Measurements from ENCODE around the gene KNCN.

The KNCN gene

DNA sequence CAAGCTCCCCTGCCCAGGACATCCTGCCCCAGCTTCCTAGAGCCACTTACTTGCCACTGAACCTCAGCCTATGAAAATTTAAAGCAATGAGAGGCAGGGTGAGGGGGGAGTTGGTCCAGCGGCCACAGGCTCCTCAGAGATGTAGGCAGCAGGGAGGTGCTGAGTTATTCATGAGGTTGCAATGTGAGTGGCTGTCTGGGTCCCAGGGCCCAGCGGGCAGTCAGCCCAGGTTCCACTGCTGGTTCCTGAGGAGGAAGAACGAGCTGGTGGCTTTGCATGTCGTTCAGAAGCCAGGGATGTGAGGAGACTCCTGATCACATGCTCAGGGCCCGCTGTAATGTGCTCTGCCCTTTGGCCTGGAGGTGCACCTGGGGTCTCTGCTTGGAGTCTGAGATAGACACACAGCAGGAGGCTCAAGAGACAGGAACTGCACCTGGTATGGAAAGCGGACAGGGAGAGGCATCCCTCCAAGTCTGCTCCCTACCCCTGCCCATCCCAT is at the start of gene KNCN:
TSS of gene KNCN (minus strand) at position 51 of the 499 bp plus-strand sequence. CDS start 432 bp downstream, outside the sequence.
- no peak for DNase-seq

DNA sequence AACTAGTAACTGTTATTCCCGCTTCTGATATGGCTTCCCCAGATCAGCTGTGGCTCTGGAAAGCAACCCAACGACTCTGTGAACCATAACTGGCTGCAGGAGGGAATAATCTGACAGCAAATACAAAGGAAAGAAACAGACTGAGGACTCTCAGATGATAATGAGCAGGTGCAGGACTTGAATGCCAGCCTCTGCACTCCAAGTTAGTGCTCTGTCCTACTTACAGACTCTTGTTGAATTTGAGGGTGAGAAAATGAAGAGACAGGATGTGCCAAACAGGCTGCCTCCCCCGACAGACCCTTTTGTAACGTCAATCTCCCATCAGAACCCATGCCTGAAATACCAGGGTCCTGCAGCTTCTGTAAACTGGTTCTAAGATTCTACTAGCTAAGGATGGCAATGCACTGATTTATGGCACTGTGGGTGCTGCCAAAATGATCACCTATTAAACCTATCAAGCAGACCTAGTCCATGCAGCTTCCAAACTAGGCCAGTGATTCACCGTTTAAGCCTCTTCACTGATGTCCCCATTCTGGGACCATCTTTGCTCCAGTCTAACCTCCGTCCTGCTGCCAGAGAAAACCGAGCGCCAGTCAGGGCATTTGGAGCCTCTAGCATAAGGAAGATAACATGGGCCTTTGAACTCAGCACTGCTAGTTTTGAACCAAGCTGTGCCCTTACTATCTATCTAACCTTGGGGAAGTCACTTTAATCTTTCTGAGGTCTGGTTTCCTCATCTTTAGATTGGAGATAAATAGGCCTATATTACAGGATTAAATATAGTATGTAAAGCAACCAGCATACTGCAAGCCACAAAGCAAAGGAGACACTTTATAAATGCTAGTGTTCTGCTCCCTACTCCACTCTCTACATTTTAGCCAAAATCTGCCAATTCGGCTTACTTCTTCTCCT is 47.9 kb upstream of the KNCN start:
- DNase-seq = no peak

DNA sequence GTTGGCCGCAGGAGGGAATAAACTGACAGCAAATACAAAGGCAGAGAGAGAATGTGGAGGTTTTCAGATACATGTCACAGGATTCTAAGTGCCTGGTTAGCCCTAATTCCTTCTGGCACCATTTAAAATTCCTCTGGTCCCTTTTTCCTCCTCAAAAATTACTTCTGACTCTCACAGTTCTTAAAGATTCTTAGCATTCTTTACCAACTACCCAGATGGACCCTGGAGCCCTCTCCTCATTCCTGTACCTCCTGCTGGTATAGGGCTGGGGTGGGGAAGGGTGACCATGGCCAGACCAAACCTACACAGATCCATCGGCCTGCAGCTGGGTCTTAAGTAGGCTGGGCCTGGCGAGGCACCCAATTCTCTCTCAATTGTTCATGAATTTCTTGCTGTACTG is 45.4 kb upstream of the KNCN start:
- DNase-seq = no peak

DNA sequence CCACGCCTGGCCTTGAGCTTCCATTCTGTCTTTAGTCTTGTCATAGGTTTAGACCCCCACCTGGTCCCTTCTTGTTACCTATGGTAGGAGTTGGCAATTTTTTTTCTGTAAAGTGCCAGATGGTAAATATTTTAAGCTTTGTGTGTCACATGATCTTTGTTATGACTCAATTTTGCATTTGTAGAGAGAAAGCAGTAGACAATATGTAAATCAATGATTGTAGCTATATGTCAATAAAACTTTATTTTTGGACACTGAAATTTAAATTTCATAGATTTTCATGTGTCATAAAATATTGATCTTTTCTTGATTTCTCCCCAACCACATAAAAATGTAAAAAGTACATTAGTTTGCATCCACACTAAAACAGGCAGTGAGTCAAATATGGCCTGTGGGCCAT is 44.6 kb upstream of the KNCN start:
- no peak for DNase-seq

DNA sequence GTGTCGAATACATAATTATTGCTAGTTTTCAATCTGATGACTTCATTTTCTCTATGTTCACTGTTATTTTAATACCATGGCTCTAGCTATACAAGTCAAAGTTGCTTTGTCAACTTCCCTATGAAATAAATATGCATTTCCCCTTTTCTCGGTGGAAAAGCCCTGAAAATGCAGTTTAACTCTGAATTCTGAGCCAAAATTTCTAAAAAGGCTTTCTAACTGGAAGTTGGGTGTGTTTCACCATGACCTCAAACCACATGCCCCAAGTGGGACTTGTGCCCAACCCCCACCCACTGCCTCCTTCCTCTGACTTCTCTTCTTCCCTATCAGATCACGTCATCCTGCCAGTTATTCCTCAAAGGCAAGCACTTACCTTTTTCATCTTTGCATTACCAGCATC is 43.7 kb upstream of the KNCN start:
- no peak for DNase-seq

DNA sequence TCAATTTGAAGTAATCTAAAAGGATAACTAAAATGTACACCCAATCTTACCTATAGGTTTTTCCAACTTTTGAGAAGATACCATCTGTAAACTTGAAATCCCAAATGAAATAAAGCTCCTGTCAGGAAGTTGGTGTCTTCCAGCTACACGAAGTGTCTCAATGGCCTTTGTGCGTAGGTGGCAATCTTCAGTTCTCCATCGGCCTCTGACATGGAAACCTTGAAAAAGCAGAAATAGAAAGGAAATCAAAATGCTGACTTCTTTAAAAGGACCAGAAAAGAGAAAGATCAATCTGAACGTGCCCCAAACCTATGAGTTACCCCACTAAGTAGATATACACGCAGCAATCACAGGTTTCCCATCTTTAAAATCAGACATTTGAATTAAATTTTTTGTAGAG is 42.6 kb upstream of the KNCN start:
- DNase-seq = no peak

DNA sequence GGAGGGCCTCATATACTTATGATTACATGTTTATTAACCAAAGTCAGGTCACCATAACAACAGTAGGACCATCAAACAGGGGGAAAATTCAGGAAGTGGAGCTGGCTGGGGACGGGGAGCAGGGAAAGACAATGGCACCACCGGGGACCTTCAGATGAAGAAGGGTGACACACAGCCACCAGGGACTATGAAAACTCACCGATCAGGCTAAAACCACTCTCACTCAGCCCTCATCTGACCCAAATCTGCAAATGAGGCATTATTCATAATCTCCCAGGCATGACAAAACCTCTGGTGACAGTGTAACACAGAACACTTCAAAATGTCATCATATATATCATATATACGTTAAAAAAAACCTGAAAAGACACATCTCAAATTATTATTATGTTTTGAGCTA is 41.4 kb upstream of the KNCN start:
- no peak for DNase-seq

DNA sequence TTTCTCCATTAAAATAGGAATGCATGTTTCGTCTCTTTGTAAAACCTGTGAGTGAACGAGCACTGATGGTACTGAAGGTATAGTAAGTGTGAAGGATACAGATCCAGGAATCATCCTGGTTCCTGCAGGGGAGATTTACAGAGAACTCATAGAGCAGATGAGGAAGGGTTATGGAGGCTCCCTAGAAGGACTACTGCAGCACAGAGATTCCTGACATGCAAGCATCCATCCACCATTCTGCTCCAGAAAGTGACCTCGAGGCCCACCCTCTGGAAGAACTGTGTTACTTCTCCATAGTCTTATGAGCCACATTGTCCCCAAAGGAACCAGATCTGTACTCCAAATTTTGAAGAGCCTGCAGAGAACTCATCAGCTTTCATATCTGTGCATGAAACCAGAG is 38.1 kb upstream of the KNCN start:
- no peak for DNase-seq

DNA sequence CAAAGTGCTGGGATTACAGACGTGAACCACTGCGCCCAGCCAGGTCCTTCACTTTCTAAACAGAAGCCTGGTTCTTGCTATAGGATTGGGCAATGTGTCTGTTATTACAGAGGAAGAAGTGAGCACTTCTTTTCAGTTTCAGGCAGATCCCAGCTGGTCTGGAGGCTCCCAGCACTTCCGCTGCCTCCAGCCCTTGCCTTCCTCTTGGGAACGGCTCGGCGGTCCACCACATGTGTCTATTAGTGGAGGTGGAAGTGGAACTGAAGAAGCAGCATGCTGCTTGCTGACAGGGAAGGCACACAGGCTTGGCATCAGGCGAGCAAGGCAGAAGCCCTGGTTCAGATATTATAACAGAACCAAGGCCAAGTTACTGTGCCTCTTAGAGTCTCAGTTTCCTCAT is 35.6 kb upstream of the KNCN start:
- DNase-seq = no peak

DNA sequence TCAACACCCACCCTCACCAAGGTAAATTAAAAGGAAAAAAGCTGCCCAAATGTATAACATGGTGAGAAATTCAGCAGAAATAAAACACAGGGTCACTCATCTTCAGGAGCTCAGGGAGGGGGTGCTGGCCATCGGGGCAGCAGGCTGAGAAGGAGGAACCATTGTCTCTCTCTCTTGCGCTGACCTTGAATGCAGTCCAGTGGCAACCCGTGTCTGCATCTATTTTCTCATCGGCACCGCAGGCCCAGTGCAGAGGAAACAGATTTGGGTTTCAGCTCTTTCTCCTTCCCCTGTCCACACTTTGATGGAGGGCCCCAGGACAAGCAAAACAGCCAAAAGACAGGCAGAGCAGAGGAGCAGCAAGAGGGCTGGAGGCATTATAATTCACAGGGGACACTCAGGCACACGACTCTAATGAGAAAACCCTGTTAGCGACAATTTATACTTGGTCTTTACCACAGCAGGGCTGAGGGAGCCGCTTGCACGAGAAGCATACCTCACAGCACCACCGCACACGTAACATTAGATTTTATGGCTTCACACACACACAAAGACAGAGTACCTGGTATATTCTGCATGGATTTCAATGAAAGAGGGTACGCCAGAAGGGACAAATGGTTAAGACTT is 34.0 kb upstream of the KNCN start:
- no peak for DNase-seq

DNA sequence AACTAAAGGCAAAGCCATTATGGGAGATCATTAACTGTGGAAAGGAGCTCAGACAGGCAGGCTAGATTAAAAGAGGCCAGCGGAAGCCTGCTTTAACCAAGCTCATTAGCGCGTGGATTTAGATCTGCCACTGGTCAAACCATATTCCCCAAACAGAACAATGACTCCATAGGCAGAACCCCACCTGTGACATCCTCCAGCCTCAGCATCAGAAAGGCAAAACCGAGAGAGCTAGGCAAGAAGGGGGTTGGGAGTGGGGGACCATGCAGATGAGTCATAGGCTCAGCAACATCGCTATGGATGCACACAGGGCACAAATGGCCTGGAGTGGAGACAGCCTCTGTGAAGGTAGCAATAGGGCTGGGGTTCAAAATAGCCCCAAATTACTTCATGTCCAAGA is 32.0 kb upstream of the KNCN start:
- DNase-seq = no peak

DNA sequence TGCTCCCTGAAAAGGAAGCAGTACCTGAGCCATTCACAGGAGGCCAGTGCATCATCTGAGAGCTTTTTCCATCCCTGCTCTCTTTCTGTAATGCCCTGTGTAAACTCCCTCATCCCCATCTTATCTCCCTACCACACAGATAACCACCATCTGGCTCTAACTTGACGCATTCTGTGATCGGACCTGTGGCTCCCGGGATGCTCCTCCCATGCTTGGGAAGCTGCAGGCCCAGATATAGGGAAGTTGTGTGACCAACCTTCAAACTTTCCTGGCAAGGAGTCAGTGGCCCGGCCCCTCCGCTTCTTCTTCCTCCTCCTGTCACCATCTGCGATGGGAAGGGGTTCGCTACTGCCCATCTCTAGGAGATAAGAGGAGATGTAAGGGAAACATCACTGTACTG is 31.5 kb upstream of the KNCN start:
- no peak for DNase-seq

DNA sequence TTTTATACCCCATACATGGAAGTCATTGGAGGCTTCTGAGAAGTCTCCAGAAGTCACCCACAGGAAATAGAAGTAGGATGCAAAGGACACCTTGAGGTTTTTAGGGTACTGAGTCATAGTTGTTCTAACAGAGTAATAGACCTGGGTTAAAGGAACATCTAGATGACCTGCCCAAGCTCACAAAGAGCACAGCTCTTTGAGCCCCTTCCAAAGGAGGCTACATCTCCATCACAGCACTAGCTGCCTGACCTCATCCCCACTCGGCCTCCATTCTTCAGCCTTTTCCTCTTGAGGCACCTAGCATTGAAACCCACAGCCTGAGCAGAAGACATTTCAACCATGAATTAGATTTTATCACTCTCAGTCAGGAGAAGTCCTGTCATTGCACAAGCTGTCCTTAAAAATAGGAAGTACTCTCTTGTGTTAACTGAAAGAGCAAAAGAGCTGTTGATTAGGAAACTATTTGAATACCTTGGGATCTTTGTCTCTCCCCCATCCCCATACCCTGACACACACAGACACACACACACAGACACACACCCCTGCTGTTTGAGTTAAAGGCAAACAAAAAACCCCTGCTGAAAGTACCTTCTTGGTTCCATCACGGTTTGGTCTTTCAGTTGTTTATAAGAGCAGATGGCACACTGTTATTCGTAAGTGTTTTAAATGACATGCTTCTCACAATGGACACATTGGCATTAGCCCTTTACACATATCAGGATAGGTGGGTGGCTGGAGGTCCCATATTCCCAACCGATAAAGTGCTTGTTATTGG is 30.4 kb upstream of the KNCN start:
- DNase-seq = no peak

DNA sequence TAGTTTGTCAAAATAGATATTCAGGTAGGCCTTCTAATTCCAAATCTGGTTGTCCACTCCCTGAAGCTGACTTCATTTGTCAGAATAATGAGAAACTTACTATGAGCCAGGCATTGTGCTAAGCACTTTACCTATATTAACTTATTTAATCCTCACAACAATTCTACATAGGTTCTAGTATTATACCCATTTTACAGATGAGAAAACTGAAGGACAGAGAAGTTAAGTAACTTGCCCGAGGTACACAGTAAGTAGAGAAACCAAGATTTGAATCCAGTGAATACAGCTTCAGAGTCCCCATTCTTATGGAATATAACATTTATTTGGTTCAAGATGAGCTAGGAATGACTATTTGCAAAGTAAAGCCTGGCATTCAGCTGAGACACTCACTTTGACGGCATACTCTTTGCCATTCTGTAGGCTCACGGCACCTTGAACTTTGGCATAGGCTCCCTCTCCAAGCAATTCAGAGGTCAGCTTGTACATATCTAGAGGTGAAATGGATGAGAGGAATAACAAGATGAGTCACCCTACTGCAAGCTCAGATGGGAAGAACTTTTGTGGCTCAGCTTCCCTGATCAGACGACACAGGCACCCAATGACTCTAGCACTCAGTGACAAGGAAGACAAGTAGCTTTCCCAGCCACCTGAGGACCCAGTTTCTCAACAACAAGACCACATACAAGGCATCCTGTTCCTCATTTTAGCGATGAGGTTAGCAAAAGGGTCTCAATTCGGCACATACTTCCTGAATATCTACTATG is 28.9 kb upstream of the KNCN start:
- no peak for DNase-seq

DNA sequence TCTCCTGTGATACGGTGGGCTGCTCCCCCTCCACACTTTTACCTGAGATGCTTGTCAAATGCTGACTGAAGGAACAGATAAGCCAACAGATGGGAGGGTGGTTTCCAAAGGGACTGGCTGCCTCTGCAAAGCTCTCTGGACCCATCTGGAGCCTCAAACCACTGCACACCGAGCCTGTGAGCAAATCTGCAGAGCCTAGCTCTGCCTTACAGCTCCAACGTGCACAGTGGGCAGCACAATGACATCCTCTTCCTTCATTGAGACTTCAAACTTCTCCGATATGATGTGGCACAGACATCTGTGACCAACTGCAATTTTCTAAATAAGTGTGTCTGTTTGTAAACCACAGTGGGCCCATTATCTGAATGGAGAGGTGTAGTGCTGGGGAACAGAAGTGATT is 26.2 kb upstream of the KNCN start:
- no peak for DNase-seq

DNA sequence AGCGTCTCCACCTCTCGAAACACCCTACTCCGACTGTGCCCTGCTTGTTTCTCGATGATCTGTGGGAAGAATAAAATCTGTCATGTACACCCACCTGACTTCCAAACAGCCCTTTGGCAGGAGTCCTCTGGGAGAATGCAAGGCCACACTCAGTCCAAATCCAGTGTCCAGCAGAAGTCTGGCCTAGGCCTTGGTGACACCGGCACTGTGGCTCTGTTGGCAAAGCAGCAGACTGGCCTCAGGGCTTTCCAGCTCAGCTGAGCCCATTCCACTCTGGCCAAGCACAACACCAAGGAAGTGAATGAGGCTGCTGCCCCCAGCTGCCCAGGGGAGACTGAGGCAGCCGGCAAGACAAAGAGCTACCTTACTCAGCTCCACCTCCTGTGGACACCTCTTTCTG is 25.1 kb upstream of the KNCN start:
- no peak for DNase-seq

DNA sequence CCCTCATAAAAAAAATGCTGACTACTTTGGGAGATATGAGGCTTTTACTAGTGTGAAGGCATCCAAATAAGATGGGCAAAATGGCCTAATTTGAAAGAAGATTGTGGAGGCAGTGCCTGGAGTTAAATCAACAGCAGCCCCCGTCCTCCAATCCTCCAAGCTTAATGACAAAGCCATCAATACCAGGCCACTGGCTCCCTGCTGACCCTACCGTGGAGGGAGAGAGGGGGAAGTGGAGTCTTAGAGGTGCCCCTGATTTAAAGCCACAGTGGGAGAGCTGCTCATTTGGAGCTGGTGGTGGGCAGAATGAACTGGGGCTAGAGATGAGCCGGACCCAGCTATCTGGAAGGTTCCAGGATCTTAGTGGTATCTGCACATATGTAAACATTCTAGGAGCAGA is 24.3 kb upstream of the KNCN start:
- no peak for DNase-seq

DNA sequence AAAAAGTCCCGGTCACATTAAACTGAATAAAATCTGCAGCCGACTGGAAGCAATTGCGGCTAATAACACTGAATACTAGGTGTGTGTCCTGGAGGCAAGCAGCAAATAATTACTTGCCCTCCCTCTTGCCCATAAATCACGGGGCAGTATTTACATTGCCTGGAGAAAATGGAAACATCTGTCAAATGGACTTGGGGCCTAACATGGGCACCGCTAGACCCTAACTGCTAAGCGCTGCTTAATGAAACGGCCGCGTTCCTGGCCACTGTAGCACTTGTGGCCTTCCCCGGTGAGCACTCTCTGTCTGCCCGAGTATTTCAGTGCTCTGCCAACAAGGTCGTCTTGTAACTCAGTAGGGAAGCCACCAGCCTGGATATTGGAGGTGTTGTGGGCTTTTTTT is 23.9 kb upstream of the KNCN start:
- DNase-seq = no peak

DNA sequence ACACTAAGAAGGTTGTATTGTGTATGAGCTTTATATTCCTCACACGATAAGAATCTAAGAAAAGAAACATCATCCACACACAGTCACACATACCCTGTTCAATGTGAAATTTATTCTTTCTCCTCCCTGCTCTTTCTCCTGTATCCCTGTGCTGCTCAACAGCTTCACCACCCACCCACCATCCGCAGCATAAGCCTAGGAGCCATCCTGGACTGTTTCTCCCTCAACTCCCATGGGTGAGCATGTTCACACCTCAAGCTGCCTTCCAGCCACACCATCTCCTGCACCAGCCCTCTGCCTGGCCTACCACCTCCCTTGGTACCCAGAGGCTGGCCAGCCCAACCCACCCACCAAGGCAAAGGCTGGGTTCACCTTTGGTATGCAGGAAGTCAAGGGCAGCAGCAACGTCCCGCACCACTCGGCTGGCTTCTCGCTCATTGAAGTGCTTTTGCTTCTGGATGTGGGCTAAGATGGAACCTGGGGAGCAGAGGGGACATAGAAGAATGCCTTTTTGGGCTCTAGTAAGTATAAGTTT is 20.3 kb upstream of the KNCN start:
- DNase-seq = no peak

DNA sequence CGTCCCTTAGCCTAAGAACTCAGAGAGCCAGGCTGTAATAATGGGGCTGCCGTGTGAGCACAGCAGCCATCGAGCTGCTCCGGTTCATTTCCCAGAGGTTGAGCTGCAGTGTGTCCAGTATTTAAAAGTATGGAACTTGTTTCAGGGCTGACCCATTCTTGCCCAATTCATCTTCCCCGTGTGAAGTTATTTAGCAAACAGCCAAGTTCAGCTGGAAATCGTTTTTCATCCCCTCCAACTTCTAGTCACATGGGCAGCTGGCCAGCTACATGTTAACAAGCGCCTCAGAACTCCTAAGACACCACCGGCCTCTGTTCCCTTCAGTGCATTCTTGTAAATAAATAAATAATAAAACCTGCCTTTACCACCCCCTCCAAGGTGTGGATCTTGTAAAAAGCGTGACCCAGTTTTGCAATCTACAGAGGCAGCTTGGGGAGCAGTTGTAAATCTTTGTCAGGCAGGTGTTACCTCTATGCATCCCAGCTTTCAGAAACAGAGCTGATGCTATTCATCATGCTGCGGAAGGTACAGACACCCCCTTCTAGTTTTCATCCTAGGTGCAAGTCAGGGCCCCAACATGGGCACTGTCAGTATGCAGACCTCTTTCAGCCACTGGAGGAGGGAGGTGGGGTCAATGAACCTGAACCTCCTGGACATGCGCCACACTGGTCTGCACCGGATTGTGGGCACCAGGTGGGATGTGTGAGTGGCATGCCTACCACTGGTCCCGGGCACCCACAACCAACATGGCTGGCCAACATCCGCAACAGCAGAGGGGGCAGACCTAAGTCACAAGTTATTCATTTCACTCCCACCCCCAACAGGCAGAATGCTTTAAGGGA is 18.7 kb upstream of the KNCN start:
- no peak for DNase-seq

DNA sequence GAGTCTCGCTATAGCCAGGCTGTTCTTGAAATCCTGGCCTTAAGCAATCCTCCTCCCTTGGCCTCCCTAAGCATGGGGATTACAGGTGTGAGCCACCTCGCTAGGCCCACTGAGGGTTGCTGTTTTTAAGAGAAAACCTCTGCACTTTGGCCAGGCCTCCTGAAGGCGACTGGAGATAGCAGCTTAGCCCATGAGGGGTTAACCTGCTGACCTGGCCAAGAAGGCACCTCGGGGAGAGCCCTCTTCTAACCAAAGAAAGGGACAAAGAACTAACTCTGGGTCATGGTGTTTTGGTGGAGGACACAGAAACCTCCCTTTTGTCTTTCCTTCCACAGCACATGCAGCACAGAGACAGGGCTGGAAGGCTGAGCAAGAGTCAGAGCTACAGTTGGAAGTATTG is 17.7 kb upstream of the KNCN start:
- no peak for DNase-seq

DNA sequence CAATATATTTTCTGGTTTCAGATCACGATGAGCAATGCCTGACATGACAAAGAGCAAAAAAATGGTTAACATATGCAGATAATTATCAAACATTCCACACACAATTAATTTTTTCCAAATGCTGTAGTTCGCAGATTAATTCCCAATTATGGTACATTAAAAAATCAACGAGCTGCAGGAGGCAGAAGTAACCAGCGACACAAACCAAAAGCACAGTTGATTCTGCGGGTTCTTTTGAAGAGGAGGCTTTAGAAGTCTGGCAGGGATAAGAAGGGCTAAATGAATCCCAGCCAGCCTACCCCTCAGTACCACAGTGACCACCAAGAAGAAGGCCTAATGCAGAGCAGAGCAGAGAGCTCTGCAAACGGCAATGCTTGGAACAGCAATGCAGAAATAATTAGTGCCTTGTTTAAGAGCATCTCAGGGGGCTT is 17.0 kb upstream of the KNCN start:
- DNase-seq = no peak
